HG02870 (cell line): ENCODE data around the gene AQP2.

Experiments
- ATAC-seq: cut with Tn5 transposase; IDR thresholded peaks from one replicate; pipeline ENCODE4 v1.9.1; 2021; ENCODE audit warnings: mild to moderate bottlenecking, moderate library complexity; ENCODE audit not compliant: unreplicated experiment

The AQP2 gene

DNA sequence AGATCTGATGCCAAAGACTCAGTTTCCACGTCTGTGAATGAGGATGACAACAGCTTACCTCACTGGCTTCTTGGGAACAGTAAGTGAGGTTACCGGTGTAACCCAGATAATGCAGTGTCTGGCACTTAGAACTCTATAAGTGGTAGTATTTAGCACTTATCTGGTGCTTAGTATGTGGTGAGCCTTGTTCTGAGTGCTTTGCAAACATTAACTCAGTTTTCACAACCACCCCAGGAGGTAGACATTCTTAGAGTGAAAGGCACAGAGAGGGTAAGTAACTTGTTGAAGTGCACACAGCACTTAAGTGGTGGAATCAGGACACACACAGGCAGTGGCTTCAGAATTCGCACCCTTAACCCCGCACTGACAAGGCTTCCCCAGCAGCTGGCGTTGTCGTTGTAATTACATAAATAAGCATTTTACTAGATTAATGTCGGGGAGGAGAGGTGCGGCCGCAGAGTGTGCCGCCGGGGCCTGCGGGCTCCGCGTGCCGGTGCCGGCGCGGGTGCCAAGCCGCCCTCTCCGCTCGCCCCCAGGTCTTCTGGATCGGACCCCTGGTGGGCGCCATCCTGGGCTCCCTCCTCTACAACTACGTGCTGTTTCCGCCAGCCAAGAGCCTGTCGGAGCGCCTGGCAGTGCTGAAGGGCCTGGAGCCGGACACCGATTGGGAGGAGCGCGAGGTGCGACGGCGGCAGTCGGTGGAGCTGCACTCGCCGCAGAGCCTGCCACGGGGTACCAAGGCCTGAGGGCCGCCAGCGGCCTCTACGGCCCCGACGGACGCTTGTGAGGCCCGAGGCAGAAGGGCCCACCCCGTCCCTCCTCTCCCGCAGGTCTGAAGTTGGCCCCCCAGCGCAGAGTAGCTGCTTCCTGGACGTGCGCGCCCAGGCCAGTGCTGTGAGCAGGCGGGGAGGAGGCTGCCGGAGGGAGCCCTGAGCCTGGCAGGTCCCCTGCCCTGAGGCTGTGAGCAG, 4.6 kb downstream of the AQP2 start:
- ATAC-seq = no peak

- ATAC-seq = no peak
These were observed 5.5 kb downstream of the AQP2 start for GRCh38 chr12:49955899-49956662.

DNA sequence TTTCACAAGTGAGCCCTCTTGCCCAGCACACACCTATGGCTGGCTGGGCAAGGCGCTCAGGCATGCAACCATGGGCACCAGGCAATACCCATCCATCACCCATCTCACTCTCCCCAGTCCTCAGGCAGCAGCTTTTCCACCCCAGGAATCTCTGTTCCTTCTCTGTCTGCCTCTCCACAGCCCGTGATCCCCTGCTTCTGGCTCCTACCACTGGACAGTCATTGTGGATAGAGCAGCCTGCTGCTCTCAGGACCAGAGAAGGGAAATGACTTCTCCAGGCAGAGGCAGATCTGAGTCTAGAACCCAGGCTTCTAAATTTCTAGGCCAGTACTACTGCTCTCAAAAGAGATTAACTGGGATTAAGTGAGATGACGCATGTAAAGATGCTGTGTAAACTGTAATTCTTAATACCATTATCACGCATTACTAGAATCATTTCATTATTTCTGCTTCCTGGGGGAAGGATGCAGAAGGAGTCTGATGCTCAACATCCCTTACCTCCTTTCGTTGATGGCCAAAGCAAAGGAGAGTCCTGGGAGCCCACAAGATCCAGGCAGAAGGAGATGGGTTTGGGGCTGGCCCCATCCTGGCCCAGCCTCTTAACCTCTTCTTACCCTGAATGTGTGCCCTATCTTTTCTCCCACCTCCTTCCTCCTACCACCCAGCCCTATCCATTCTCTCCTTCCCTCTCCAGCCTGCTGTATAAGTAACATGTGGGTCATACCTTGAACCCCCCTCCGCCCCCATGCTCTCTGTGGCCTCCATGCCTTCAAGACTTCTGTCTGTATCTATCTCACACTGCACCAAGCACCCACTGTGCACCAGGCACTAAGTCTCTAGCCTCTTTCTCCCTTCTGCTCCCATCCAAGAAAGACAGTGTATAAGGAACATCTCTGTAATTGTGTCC, 6.4 kb downstream of the AQP2 start:
- ATAC-seq = no peak

- ATAC-seq = no peak
These were observed 7.0 kb downstream of the AQP2 start for GRCh38 chr12:49957570-49957967.

GRCh38 chr12:49959685-49960473, 9.3 kb downstream of the AQP2 start:
- ATAC-seq = no peak

- no peak for ATAC-seq
These were observed 10.1 kb downstream of the AQP2 start for GRCh38 chr12:49960474-49961110.

DNA sequence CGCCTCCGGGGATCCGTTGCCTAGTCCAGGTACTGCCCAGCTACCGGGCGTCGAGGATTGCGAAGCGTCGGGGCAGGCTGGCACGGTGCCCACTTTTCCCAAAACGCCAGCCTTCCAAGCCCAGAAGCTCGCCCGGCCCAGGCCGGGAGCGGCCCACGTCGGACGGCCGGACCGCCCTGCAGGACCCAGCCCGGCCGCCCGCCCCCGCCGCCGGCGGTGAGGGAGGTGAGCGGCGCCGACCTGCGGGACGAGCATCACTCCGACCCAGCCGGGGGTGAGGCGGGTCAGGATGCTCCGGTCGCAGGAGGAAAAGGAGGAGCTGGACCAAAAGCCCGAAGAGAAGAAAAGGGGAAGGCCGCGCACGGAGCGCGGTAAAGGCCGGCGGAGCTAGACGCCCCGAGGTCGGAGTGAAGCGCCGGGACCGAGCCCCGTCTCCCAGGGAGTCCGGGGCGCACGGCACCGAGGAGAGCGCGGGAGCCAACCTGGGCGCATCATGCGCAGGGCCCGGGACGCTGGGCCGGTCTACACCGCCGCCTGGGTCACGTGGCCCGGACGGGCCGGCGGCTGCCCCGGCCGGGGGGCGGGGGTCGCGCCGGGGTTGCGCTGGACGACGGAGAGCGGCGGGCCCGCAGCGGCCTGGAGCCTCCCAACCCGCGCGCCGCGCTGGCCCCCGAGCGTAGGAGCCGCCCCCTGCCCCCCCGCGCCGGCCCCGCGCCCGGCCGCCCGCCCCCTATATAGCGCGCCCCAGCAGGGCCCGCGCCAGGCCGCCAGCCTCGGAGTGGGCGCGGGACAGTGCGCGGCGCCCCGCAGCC, 10.8 kb downstream of the AQP2 start, which contains the start of gene AQP5:
TSS of gene AQP5 (plus strand) at position 762 of the 812 bp plus-strand sequence. CDS start 146 bp downstream, outside the sequence.
- ATAC-seq = no peak

DNA sequence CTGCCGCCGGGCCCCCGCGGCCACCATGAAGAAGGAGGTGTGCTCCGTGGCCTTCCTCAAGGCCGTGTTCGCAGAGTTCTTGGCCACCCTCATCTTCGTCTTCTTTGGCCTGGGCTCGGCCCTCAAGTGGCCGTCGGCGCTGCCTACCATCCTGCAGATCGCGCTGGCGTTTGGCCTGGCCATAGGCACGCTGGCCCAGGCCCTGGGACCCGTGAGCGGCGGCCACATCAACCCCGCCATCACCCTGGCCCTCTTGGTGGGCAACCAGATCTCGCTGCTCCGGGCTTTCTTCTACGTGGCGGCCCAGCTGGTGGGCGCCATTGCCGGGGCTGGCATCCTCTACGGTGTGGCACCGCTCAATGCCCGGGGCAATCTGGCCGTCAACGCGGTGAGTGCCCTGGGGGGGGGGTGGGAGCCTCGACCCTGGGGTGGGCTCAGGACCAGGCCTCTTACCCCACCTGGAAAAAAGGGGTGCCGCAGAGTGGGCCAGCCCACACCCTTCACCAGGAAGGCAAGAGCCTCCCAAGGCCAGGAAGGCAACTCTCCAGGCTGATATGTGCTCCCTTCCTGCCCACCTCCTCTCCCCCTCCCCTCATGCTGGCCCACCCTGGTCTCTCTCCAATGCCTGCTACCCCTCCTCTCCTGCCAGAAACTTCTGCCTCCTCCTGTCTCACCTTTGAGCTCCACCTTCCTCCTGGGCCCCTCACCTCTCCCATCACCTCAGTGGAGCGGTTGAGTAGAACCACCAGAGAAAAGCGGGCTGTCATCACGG, 11.6 kb downstream of the AQP2 start:
- no peak for ATAC-seq

GRCh38 chr12:49962861-49963765, 12.6 kb downstream of the AQP2 start:
- ATAC-seq = no peak

DNA sequence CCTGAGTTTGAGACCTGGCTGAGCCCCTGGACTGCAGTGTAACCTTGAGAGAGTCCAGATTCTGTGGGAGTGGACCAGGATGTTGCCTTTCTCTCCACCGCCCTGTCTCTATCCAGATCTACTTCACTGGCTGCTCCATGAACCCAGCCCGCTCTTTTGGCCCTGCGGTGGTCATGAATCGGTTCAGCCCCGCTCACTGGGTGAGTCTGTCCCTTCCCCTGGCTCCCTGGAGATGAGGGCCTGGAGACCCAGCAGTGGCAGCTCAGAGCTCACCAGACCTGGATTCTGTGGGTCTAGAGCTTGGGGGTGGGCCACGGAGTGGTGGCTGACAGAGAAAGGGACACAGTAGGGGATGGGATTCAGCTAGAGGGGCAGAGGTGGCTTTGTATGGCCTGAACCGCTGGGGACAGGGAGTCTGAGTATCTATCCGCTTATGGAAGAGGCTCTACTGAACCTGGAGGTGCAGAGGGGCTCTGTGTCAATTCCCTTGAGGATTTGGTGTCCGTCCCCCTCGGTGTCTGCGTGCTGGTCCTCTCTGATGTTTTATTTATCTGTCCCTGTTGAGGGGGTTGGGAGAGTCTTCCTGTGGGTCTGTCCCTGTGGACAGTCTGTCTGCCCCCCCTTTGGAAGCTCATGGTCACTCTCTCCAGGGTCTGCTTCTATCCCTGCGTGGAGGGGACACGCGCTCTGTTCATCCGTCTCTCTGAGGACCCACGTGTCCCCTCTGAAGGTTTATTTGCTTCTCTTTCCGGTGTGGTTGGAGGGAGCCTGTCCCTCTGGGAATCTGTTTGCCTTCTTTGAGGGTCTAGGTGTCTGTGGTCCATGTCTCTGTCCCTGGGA, 13.7 kb downstream of the AQP2 start:
- ATAC-seq = no peak

DNA sequence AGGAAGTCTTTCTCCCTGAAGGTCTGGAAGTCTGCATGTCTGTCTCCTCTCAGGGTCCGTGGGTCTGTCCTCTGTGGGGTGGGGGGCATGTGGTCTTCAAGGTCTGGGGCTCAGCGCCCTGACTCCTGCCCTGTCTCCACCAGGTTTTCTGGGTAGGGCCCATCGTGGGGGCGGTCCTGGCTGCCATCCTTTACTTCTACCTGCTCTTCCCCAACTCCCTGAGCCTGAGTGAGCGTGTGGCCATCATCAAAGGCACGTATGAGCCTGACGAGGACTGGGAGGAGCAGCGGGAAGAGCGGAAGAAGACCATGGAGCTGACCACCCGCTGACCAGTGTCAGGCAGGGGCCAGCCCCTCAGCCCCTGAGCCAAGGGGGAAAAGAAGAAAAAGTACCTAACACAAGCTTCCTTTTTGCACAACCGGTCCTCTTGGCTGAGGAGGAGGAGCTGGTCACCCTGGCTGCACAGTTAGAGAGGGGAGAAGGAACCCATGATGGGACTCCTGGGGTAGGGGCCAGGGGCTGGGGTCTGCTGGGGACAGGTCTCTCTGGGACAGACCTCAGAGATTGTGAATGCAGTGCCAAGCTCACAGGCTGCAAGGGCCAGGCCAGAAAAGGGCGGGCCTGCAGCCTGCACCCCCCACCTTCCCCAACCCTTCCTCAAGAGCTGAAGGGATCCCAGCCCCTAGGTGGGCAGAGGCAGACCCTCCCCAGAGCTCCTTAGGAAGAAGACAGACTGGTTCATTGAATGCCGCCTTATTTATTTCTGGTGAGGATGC, 14.5 kb downstream of the AQP2 start:
- ATAC-seq = no peak

DNA sequence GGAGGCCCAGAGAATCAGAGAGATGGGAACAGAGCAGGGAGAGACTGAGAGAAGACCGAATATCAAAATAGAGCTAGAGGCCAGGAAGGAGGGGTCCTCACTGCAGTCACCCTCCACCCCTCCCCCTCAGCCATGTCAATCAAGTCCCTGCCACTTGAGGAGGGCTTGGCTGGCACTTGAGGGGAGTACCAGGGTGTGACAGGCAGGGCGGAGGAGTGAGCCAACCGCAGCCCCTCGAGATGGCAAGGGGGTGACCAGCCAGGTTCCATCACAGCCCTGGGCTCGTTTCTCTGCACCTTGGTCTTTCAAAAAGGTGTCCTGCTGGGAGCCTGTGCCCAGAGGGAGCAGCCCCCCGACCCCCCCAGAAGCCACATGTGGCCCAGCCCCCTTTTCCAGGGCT, 15.3 kb downstream of the AQP2 start:
- no peak for ATAC-seq

DNA sequence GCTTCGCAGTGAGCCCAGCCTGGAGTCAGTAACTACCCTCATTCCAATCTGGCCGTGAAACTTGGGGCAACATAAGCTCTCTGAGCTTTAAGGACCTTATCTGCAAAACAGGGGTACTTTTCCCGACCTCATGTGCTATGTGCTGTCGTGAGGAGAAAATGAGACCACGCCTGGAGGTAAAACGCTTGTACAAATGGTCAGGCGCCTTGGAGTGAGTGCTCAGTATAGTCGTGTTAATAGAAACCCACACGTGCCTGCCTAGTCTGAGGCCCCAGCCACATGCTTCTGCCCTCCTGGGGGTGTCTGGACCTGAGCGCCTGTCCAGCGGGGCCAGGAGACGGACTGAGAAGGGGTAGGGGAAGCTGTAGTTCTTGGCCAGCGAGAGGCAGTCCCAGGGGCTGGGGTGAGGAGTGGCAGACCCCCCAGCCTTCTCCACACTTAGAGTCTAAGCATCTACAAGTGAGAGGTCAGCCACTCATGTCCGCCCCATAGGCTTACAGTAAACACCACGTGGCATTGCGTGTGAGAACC, 16.0 kb downstream of the AQP2 start:
- no peak for ATAC-seq

- ATAC-seq = no peak
These were observed 16.7 kb downstream of the AQP2 start for GRCh38 chr12:49967042-49967776.
